GM10266 (cell line): ENCODE measurements around the gene CNTN5.

Experiments used
- DNase-seq: peaks from one replicate; pipeline ENCODE4 v3.0.0; 2012; ENCODE audit errors: extremely low spot score
- TF ChIP-seq, protein P1 (sequence below): IDR thresholded peaks from 2 replicates; pipeline ENCODE4 v1.5.1; 2012; ENCODE audit warnings: mild to moderate bottlenecking, low read depth; ENCODE audit not compliant: control insufficient read depth, insufficient read depth; ENCODE audit errors: missing control alignments

The CNTN5 gene

DNA sequence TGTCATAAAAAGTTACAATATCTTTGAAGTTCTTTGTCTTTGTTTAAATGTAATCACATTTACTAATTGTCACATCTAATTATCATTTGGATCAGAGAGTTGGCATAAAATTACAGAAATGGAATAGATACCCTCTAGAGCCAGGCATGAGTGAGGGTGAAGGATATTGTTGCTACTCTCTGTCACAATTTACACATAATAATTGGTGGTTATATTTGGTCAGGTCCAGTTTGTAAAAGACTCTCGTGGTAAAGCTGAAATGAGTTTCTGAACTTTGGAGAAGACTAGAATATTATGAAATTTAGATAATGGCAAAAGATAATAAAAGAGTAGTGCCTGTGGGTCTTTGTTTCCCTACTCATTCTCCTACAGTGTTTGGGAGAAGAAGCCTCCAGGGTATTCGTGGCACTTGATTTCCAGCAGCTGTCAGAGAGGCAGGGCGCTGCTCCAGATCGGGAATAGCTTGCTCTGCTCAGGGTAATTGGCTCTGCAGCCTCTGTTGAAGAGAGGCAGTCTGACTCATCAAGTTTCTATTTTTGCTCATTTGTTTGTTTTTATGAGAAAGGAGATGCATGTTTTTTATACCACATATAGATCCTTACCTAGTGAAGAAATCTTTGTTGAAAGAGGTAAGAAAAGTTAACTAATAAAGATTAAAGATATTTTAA is 349.9 kb downstream of the CNTN5 start:
- TF ChIP-seq, protein P1, sequence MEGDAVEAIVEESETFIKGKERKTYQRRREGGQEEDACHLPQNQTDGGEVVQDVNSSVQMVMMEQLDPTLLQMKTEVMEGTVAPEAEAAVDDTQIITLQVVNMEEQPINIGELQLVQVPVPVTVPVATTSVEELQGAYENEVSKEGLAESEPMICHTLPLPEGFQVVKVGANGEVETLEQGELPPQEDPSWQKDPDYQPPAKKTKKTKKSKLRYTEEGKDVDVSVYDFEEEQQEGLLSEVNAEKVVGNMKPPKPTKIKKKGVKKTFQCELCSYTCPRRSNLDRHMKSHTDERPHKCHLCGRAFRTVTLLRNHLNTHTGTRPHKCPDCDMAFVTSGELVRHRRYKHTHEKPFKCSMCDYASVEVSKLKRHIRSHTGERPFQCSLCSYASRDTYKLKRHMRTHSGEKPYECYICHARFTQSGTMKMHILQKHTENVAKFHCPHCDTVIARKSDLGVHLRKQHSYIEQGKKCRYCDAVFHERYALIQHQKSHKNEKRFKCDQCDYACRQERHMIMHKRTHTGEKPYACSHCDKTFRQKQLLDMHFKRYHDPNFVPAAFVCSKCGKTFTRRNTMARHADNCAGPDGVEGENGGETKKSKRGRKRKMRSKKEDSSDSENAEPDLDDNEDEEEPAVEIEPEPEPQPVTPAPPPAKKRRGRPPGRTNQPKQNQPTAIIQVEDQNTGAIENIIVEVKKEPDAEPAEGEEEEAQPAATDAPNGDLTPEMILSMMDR, result no peak
- DNase-seq, result no peak

DNA sequence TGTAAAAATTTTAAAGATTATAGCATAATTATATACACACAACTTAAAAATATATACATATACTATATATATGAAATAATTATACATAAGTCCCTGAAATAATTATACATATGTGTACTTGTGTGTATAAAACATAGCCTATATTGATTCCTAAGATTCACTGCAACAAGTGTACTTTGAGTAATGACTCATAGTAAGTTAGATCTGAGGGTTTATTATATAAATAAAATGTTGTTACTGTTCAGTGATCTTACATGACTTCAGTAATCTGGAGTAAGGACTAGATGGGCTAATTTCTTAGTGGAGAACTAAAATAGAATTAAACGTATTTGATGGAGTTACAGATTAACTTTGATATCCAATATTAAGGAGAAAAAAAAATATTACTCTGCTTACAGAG is 350.5 kb downstream of the CNTN5 start:
- TF ChIP-seq, protein P1, result no peak
- no peak for DNase-seq

DNA sequence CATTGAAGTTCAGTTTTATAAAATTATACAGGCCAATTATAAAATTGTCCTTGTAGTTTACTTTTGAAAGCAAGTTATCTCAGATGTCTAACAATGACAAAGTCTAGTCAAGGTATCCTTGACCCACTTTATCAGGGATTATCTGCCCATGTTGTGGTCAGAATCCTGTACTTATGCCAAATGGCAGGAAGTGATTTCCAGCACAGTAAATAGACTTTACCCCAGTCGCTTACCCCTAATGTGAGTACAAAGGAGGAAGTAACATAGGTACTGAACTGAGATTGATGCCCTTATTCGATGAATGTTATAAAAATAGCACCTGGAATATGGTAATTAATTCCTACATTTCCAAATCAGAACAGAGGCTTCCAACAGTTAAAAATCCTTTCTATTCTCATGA is 355.7 kb downstream of the CNTN5 start:
- DNase-seq, result no peak
- TF ChIP-seq, protein P1, result no peak

DNA sequence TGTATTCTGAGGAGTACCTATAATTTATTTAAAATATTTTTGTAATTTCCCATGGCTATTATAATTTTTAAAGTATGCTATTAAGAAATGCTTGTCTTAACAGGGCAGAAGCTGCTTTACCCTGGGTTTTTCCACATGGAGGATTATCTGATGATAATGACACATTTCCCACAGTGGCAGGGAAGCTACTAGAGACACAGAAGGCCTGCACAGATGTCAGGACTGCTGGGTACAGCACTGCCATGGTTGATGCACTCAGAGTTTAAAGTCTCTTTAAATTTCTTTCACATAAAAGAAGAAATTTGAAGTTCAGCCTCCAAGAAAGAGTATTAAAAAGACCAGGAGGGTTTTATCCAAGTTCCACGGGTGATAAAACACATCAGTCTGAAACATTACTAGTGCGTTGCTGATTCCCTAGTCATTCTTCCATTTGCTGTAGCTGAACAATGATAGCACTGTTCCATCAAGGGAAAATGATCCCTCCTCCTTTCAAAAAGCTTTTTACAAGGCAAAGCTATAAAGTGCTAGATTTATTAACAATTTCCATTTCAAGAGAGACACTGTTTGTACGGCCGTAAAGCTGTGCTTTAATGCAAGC is 363.0 kb downstream of the CNTN5 start:
- TF ChIP-seq, protein P1, result no peak
- DNase-seq, result no peak

DNA sequence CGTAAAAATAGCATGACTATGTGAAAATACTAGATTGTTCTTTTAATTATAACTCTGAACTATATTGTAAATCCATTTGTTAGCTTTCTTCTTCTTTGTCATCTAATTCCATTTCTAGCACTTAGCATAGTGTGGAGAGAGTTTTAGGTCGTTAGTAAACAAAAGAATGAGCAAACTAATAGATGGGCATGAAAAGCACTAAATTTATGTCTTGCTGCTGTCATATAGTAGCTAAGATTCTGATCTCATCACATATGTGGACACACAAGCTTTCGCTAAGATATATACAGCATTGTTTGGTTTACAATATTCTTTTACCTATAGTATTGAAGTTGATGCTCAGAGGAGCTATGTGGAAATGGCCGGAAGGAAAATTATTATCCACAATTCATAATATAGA is 370.5 kb downstream of the CNTN5 start:
- DNase-seq, result no peak
- TF ChIP-seq, protein P1, result no peak

DNA sequence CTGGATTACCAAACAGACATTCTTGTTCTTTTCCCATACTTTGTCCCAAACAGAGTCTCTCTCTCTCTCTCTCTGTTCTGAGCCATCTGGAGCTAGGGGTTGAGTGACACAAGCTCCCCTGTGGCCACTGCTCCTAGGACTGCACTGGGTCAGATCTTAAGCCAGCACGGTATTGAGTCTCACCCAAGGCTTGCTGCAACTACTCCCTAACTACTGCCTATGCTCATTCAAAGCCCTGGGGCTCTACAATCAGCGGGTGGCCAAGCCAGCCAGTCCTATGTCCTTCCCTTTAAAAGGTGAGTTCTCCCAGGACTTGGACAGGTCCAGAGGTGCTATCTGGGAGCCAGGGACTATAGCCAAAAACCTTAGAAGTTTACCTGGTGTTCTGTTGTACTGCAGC is 385.6 kb downstream of the CNTN5 start:
- TF ChIP-seq, protein P1, result no peak
- DNase-seq, result no peak

DNA sequence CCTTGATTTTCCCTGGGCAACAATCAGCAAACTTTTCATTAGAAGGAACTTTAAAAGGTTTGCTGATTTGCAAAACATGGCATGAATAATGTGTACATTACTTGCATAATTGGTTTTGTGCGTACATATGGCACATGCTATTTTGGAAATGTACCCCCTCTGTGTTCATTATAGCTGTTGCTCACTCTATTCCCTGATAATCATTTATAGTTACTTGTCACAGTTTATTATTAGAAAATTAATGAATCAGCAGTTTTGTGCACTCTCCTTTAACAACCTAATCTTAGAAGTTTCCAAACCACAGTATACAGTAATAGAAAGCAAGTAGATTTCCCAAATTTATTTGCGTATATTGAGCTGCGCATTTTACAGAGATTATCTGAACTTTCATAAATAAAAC is 389.9 kb downstream of the CNTN5 start:
- TF ChIP-seq, protein P1, result no peak

More for the DNA sequence above, 389.9 kb downstream of the CNTN5 start:
- no peak for DNase-seq
